Lower leg skin (tissue), 4 donors: Measurements from ENCODE around the gene FAAH2. TPM values are rescaled to one million over a fixed set of nuclear protein-coding genes. Genes with fewer than 3 reads are reported as not detected.

Source experiments
- DNase-seq, 2 donors: peaks; one replicate each; pipeline ENCODE4 v3.0.0-alpha.2; 2019; ENCODE audit warnings: low spot score in 2 of 2
- H3K4me3 ChIP-seq: fragments of 200-600 bp; sonication (generic); 2 replicates; pipeline ENCODE4 v1.5.1; 2017; ENCODE audit warnings: mild to moderate bottlenecking, low read depth; ENCODE audit not compliant: poor library complexity, severe bottlenecking
- CTCF ChIP-seq, 3 donors: fragments of 450-650 bp; IDR thresholded peaks; one replicate each; pipeline ENCODE4 v1.5.1; 2016; ENCODE audit warnings: antibody characterized with exemption in 3 of 3, mild to moderate bottlenecking in 3 of 3, moderate library complexity in 2 of 3
- POLR2A ChIP-seq, 2 donors: fragments of 450-650 bp; IDR thresholded peaks; one replicate each; pipeline ENCODE4 v1.6.1; 2016 to 2017; ENCODE audit warnings: antibody characterized with exemption in 2 of 2, mild to moderate bottlenecking in 1 of 2, moderate library complexity in 1 of 2
- WGBS, 2 donors: methylation state at CpG; one replicate each; pipeline ENCODE4 v1.1.5; 2018; 5-methylcytosine and 5-hydroxymethylcytosine counted together
- intact Hi-C: fragments of 100-400 bp; cut with DNase I; formaldehyde crosslinking; loops from one replicate; pipeline ENCODE4 v1.15.0; 2023; ENCODE audit warnings: low total_unique reads
- total RNA-seq, 4 donors: library from RNA; depleted of rRNA; stranded (reverse); fragments of >200 nt; gene quantifications; one replicate each; pipeline ENCODE4 v1.1.0, GENCODE V29; 2016

Gene FAAH2
- total RNA-seq, 4 donors from 2014 or later = 15.0 to 63.0 (median 29.8) TPM

- no peak for DNase-seq
- TF ChIP-seq CTCF (IDR thresholded peaks at IDR 0.05) (no peak), POLR2A (IDR thresholded peaks at IDR 0.05) (no peak)
- WGBS, 2 donors = 59 to 78% methylated on average over 4 to 5 of the region's 5 CpGs
- H3K4me3 ChIP-seq = no peak overlapping the region
- intact Hi-C loops = no loop called here
These were observed 119.6 kb downstream of the FAAH2 start for GRCh38 chrX:57406149-57406548.

GRCh38 chrX:57417827-57418226, 131.3 kb downstream of the FAAH2 start:
- 49 to 81% methylated on average over 4 of the region's 4 CpGs for WGBS, 2 donors
- no peak for DNase-seq
- no peak overlapping the region for H3K4me3 ChIP-seq
- no peak for TF ChIP-seq CTCF (IDR thresholded peaks at IDR 0.05)
- no peak for TF ChIP-seq POLR2A (IDR thresholded peaks at IDR 0.05)
- intact Hi-C loops = no loop called here

GRCh38 chrX:57422289-57422688, 135.8 kb downstream of the FAAH2 start:
- WGBS, 2 donors = 77 to 79% methylated on average over 2 of the region's 2 CpGs
- intact Hi-C loops = no loop called here
- no peak for DNase-seq
- H3K4me3 ChIP-seq = no peak overlapping the region
- TF ChIP-seq POLR2A (IDR thresholded peaks at IDR 0.05) (no peak), CTCF (IDR thresholded peaks at IDR 0.05) (no peak)

- no peak overlapping the region for H3K4me3 ChIP-seq
- intact Hi-C loops = no loop called here
- TF ChIP-seq CTCF (IDR thresholded peaks at IDR 0.05) (no peak), POLR2A (IDR thresholded peaks at IDR 0.05) (no peak)
- DNase-seq = no peak
- WGBS, 2 donors = 64 to 79% methylated on average over 2 of the region's 2 CpGs
These were observed 136.3 kb downstream of the FAAH2 start for GRCh38 chrX:57422790-57423189.

GRCh38 chrX:57445076-57445475, 158.6 kb downstream of the FAAH2 start:
- H3K4me3 ChIP-seq = no peak overlapping the region
- TF ChIP-seq CTCF (IDR thresholded peaks at IDR 0.05) = no peak
- TF ChIP-seq POLR2A (IDR thresholded peaks at IDR 0.05) = no peak
- intact Hi-C loops = no loop called here
- 63 to 65% methylated on average over 5 of the region's 5 CpGs for WGBS, 2 donors
- DNase-seq = no peak

GRCh38 chrX:57445832-57446231, 159.3 kb downstream of the FAAH2 start:
- DNase-seq = no peak
- no peak overlapping the region for H3K4me3 ChIP-seq
- intact Hi-C loops = no loop called here
- 87 to 100% methylated on average over 1 of the region's 1 CpG for WGBS, 2 donors
- TF ChIP-seq CTCF (IDR thresholded peaks at IDR 0.05) (no peak), POLR2A (IDR thresholded peaks at IDR 0.05) (no peak)
